ENCODE results near the gene UST. TPM values are rescaled to one million over a fixed set of nuclear protein-coding genes. Genes with fewer than 3 reads are reported as not detected.
"Not testable (repeated sequence)": the region's sequence is repeated elsewhere in the genome, so short reads cannot be mapped to it uniquely, and the experiment has no call there.

Gene UST
- polyA plus RNA-seq, 1 donor from 2014 or later: 7.5 TPM

GRCh38 chr6:148852688-148853087 is 105.9 kb downstream of the UST start:
- no peak overlapping the region for H2AFZ ChIP-seq (ENCODE audit: low read depth, low read length)
- no peaks in the 10 kb centered on the region for H3K9me2 ChIP-seq (ENCODE audit: insufficient read depth, low read length)
- H3K9ac ChIP-seq (ENCODE audit: low read length): no peak overlapping the region
- no peaks in the 10 kb centered on the region for H4K20me1 ChIP-seq (ENCODE audit: insufficient read depth)
- no peak for TF ChIP-seq CTCF (IDR thresholded peaks at IDR 0.05; ENCODE audit: poor library complexity, severe bottlenecking)
- no peak for TF ChIP-seq RAD21 (conservative IDR thresholded peaks at IDR 0.05)
- TF ChIP-seq MXI1 (conservative IDR thresholded peaks at IDR 0.05; ENCODE audit: poor library complexity, severe bottlenecking): no peak
- no peak for TF ChIP-seq POLR2AphosphoS5 (IDR thresholded peaks at IDR 0.05)
- TF ChIP-seq EP300 (conservative IDR thresholded peaks at IDR 0.05; ENCODE audit: poor library complexity, severe bottlenecking): no peak
- no peak for TF ChIP-seq EZH2 (IDR thresholded peaks at IDR 0.05; ENCODE audit: borderline replicate concordance, insufficient read depth, low read length, poor library complexity, severe bottlenecking)
- no peak for TF ChIP-seq REST (IDR thresholded peaks at IDR 0.05; ENCODE audit: borderline replicate concordance)
- no peak for TF ChIP-seq TAF1 (IDR thresholded peaks at IDR 0.05; ENCODE audit: low read depth)
- TF ChIP-seq SMC3 (conservative IDR thresholded peaks at IDR 0.05; ENCODE audit: poor library complexity): no peak
- no peaks in the 10 kb centered on the region for H3K27me3 ChIP-seq (ENCODE audit: insufficient read depth, low read depth, low read length)
- no peaks in the 10 kb centered on the region for H3F3A ChIP-seq (ENCODE audit: insufficient read depth, low read length, poor library complexity, severe bottlenecking)
- H3K4me2 ChIP-seq (ENCODE audit: low read length): no peak overlapping the region
- no peak overlapping the region for H3K4me3 ChIP-seq (ENCODE audit: low read length)
- H3K79me2 ChIP-seq (replicated peaks; ENCODE audit: insufficient read depth, low read length): no peaks in the 10 kb centered on the region
- H3K27ac ChIP-seq (ENCODE audit: low read length): no peak overlapping the region
- no peaks in the 10 kb centered on the region for H3K9me3 ChIP-seq (ENCODE audit: low read length)
- no peaks in the 10 kb centered on the region for H3K36me3 ChIP-seq (ENCODE audit: insufficient read depth, low read length)

- H3K4me3 ChIP-seq (ENCODE audit: low read length); H3F3A ChIP-seq (ENCODE audit: insufficient read depth, low read length, poor library complexity, severe bottlenecking); H2AFZ ChIP-seq (ENCODE audit: low read depth, low read length); H3K36me3 ChIP-seq (ENCODE audit: insufficient read depth, low read length); H3K9me2 ChIP-seq (ENCODE audit: insufficient read depth, low read length); H3K9ac ChIP-seq (ENCODE audit: low read length); H3K4me2 ChIP-seq (ENCODE audit: low read length); H3K27ac ChIP-seq (ENCODE audit: low read length); H3K9me3 ChIP-seq (ENCODE audit: low read length); H3K27me3 ChIP-seq (ENCODE audit: insufficient read depth, low read depth, low read length); H4K20me1 ChIP-seq (ENCODE audit: insufficient read depth); H3K79me2 ChIP-seq (replicated peaks; ENCODE audit: insufficient read depth, low read length): not testable (repeated sequence)
Observed at GRCh38 chr6:148853113-148853512, 106.3 kb downstream of the UST start.

GRCh38 chr6:148854096-148854495 is 107.3 kb downstream of the UST start:
- no peaks in the 10 kb centered on the region for H3K36me3 ChIP-seq (ENCODE audit: insufficient read depth, low read length)
- H2AFZ ChIP-seq (ENCODE audit: low read depth, low read length): no peak overlapping the region
- no peaks in the 10 kb centered on the region for H3F3A ChIP-seq (ENCODE audit: insufficient read depth, low read length, poor library complexity, severe bottlenecking)
- H3K9ac ChIP-seq (ENCODE audit: low read length): no peak overlapping the region
- H4K20me1 ChIP-seq (ENCODE audit: insufficient read depth): no peaks in the 10 kb centered on the region
- H3K27ac ChIP-seq (ENCODE audit: low read length): no peak overlapping the region
- no peak overlapping the region for H3K4me2 ChIP-seq (ENCODE audit: low read length)
- H3K9me2 ChIP-seq (ENCODE audit: insufficient read depth, low read length): no peaks in the 10 kb centered on the region
- TF ChIP-seq MXI1 (conservative IDR thresholded peaks at IDR 0.05; ENCODE audit: poor library complexity, severe bottlenecking) (no peak), EZH2 (IDR thresholded peaks at IDR 0.05; ENCODE audit: borderline replicate concordance, insufficient read depth, low read length, poor library complexity, severe bottlenecking) (no peak), SMC3 (conservative IDR thresholded peaks at IDR 0.05; ENCODE audit: poor library complexity) (no peak), POLR2AphosphoS5 (IDR thresholded peaks at IDR 0.05) (no peak), CTCF (IDR thresholded peaks at IDR 0.05; ENCODE audit: poor library complexity, severe bottlenecking) (no peak), EP300 (conservative IDR thresholded peaks at IDR 0.05; ENCODE audit: poor library complexity, severe bottlenecking) (no peak), RAD21 (conservative IDR thresholded peaks at IDR 0.05) (no peak), REST (IDR thresholded peaks at IDR 0.05; ENCODE audit: borderline replicate concordance) (no peak), TAF1 (IDR thresholded peaks at IDR 0.05; ENCODE audit: low read depth) (no peak)
- H3K79me2 ChIP-seq (replicated peaks; ENCODE audit: insufficient read depth, low read length): no peaks in the 10 kb centered on the region
- H3K27me3 ChIP-seq (ENCODE audit: insufficient read depth, low read depth, low read length): no peaks in the 10 kb centered on the region
- no peaks in the 10 kb centered on the region for H3K9me3 ChIP-seq (ENCODE audit: low read length)
- no peak overlapping the region for H3K4me3 ChIP-seq (ENCODE audit: low read length)
